ENCODE measurements around the gene GHSR. TPM values are rescaled to one million over a fixed set of nuclear protein-coding genes. Genes with fewer than 3 reads are reported as not detected.

Gene GHSR
- total RNA-seq, 1 donor from 2014 or later = not detected

DNA sequence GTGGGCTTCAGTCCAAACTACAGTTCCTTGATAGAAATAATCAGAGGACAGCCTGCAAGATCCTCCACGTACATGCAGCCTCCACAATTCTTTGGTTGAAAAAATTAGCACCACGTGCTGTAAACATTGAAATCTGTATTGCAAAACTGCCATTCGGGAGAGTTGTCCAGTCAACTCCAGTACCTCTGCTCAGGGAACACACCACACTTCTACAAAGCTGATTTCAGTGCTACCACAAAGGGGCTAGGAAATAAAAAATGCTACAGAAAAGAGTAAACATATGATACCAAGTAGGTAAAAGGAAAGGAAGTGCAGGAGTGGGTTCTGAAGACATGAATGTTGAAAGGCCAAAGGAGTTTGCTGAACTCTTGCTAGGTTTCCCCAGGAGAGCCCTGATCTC lies 40.4 kb downstream of the GHSR start:
- TF ChIP-seq, protein P1, sequence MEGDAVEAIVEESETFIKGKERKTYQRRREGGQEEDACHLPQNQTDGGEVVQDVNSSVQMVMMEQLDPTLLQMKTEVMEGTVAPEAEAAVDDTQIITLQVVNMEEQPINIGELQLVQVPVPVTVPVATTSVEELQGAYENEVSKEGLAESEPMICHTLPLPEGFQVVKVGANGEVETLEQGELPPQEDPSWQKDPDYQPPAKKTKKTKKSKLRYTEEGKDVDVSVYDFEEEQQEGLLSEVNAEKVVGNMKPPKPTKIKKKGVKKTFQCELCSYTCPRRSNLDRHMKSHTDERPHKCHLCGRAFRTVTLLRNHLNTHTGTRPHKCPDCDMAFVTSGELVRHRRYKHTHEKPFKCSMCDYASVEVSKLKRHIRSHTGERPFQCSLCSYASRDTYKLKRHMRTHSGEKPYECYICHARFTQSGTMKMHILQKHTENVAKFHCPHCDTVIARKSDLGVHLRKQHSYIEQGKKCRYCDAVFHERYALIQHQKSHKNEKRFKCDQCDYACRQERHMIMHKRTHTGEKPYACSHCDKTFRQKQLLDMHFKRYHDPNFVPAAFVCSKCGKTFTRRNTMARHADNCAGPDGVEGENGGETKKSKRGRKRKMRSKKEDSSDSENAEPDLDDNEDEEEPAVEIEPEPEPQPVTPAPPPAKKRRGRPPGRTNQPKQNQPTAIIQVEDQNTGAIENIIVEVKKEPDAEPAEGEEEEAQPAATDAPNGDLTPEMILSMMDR (IDR thresholded peaks at IDR 0.05) = no peak
- Mint-ChIP-seq H3K27ac (ENCODE audit: unreplicated experiment) (no peak overlapping the region), H3K4me3 (ENCODE audit: unreplicated experiment) (no peak overlapping the region), H3K4me1 (ENCODE audit: unreplicated experiment) (no peaks in the 10 kb centered on the region), H3K27me3 (ENCODE audit: unreplicated experiment) (no peaks in the 10 kb centered on the region), H3K9me3 (ENCODE audit: unreplicated experiment) (no peaks in the 10 kb centered on the region), H3K36me3 (ENCODE audit: unreplicated experiment) (peaks cover 3% of the 10 kb centered on the region)
- DNase-seq (ENCODE audit: extremely low spot score, unreplicated experiment) = no peak

DNA sequence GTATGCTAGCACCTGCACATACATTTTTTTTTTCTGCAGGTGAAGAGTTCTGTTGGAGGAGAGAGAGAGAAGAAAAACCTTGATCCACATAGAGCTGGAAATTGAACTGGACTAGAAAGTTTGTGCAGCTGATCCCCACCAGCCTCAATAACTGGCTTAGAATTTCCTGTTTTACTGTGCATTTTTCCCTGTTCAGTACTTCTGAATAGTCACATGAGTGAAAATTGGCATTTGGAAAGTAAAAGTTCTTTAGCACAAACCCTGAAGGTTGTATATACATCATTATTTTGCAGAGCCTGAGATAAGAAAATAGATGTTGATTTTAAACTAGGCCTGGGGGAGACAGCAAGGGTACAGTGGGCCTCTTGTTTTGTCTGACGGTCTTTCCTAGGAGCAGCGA lies 42.3 kb downstream of the GHSR start:
- TF ChIP-seq, protein P1 (IDR thresholded peaks at IDR 0.05) = no peak
- no peak overlapping the region for H3K27ac Mint-ChIP-seq (ENCODE audit: unreplicated experiment)
- H3K4me3 Mint-ChIP-seq (ENCODE audit: unreplicated experiment) = no peak overlapping the region

DNA sequence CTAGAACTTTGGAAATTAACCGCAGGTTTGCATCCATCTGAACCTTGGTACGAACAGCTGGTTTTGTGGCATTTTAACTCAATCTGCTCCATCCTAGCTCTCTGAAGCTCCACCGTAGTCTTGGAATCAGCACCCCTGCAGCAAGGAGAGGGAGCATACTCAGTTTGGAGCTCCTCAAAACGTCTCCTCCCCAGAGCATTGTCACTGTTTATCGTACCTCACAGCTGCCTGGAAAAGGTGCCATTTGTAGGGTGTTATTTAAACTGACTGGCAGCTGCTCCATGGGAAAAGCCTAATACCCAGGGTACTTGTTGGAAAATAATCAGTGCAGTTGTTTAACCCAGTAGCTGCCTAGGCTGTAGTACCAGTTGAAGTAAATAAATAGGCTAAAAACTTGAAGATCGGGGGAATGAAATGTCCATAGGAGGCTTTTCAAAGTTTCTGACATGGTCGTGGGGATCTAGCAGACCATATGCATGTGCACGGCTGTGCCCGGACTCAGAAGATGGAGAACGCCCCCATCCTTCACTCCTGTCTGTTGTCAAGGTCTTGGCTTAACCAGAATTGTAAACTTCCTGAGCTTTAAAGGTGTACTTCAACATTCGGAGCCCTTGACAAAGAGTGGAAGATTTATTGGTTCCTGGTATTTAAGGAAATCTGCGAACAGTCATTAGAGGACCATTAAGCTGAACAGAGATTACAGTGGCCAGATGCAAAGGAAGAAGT lies 43.9 kb downstream of the GHSR start:
- TF ChIP-seq, protein P1 (IDR thresholded peaks at IDR 0.05) = no peak
- Mint-ChIP-seq H3K4me1 (ENCODE audit: unreplicated experiment) (no peaks in the 10 kb centered on the region), H3K27me3 (ENCODE audit: unreplicated experiment) (no peaks in the 10 kb centered on the region), H3K4me3 (ENCODE audit: unreplicated experiment) (no peak overlapping the region), H3K27ac (ENCODE audit: unreplicated experiment) (no peak overlapping the region), H3K9me3 (ENCODE audit: unreplicated experiment) (no peaks in the 10 kb centered on the region), H3K36me3 (ENCODE audit: unreplicated experiment) (peaks cover 25% of the 10 kb centered on the region)
- no peak for DNase-seq (ENCODE audit: extremely low spot score, unreplicated experiment)

More for the DNA sequence above, 42.3 kb downstream of the GHSR start:
- Mint-ChIP-seq H3K9me3 (ENCODE audit: unreplicated experiment) (no peaks in the 10 kb centered on the region), H3K4me1 (ENCODE audit: unreplicated experiment) (no peaks in the 10 kb centered on the region), H3K27me3 (ENCODE audit: unreplicated experiment) (no peaks in the 10 kb centered on the region), H3K36me3 (ENCODE audit: unreplicated experiment) (peaks cover 22% of the 10 kb centered on the region)
- no peak for DNase-seq (ENCODE audit: extremely low spot score, unreplicated experiment)

DNA sequence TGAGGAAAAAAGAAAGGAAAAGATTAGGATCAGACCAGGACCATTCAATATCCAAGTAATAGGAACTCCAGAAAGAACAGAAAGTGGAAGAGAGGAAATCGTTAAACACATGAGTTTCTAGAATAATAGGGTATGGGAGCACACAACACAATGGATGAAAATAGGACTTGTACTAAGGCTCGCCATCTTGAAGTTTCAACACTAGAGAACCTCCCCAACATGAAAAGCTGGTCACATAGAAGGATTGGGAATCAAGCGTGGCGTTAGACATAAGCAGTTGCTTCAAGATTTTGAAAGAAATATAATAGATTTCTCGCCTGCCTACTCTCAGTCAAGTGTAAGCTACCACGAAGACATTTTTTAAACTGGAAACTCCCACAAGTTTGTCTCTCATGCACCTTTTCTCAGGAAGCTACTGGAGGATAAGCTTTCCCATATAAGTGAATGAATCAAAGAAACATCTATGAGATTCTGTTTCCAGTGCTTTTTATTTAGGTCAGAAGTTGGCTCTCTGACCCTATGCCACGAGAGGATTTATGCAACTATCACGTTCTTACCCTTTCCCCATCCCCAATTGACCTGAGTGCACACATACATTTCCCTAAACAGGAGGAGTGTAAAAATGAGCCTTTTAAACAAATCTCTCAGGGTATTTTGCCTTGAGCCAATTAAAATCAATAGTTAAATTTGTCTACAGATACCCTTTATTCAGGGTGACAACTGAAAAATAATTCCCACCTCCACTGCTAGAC lies 45.2 kb downstream of the GHSR start:
- H3K4me1 Mint-ChIP-seq (ENCODE audit: unreplicated experiment) = no peaks in the 10 kb centered on the region
- no peak overlapping the region for H3K4me3 Mint-ChIP-seq (ENCODE audit: unreplicated experiment)
- H3K27ac Mint-ChIP-seq (ENCODE audit: unreplicated experiment) = no peak overlapping the region
- TF ChIP-seq, protein P1 (IDR thresholded peaks at IDR 0.05) = no peak
- peaks cover 34% of the 10 kb centered on the region for H3K36me3 Mint-ChIP-seq (ENCODE audit: unreplicated experiment)
- no peak for DNase-seq (ENCODE audit: extremely low spot score, unreplicated experiment)
- H3K27me3 Mint-ChIP-seq (ENCODE audit: unreplicated experiment) = no peaks in the 10 kb centered on the region
- no peaks in the 10 kb centered on the region for H3K9me3 Mint-ChIP-seq (ENCODE audit: unreplicated experiment)

DNA sequence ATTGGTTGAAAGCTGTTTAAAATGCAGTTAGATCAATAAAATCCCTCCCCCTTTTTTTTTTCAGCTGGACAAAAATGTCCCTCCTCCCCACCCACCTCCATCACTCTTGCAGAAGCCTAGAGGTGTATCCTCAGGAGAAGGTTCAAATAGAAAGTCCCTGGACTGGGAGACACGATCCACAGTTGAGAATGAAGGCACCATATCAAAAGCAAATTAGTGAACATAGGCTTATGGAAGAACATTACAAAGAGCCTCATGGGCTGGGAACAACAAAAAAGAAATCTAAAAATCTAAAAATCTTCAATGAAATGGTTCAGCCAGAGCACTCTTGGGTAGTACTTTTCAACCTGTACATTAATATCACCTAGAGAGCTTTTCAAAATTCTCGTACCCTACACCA lies 46.2 kb downstream of the GHSR start:
- H3K9me3 Mint-ChIP-seq (ENCODE audit: unreplicated experiment) = no peaks in the 10 kb centered on the region
- no peak for DNase-seq (ENCODE audit: extremely low spot score, unreplicated experiment)
- TF ChIP-seq, protein P1 (IDR thresholded peaks at IDR 0.05) = no peak
- no peak overlapping the region for H3K27ac Mint-ChIP-seq (ENCODE audit: unreplicated experiment)
- H3K4me3 Mint-ChIP-seq (ENCODE audit: unreplicated experiment) = no peak overlapping the region
- no peaks in the 10 kb centered on the region for H3K4me1 Mint-ChIP-seq (ENCODE audit: unreplicated experiment)
- no peaks in the 10 kb centered on the region for H3K27me3 Mint-ChIP-seq (ENCODE audit: unreplicated experiment)
- peaks cover 35% of the 10 kb centered on the region for H3K36me3 Mint-ChIP-seq (ENCODE audit: unreplicated experiment)
